Skeletal muscle satellite cell (primary cell): ENCODE results near the gene INPP5A.

Experiments
- H3K27me3 ChIP-seq: 2 replicates; pipeline ENCODE4 v1.7.0; 2013; ENCODE audit warnings: low read length; ENCODE audit not compliant: control insufficient read depth, insufficient read depth
- H3K36me3 ChIP-seq: 2 replicates; pipeline ENCODE4 v1.7.0; 2013; ENCODE audit warnings: mild to moderate bottlenecking, control low read depth, low read length; ENCODE audit not compliant: insufficient read depth
- H3K4me1 ChIP-seq: 2 replicates; pipeline ENCODE4 v1.7.0; 2013; ENCODE audit warnings: low read length; ENCODE audit not compliant: control insufficient read depth, insufficient read depth
- H3K4me2 ChIP-seq: 2 replicates; pipeline ENCODE4 v1.7.0; 2013; ENCODE audit warnings: mild to moderate bottlenecking, low read length
- H3K4me3 ChIP-seq: 2 replicates; pipeline ENCODE4 v1.7.0; 2013; ENCODE audit warnings: low read length
- H3K9ac ChIP-seq: 2 replicates; pipeline ENCODE4 v1.7.0; 2013; ENCODE audit warnings: mild to moderate bottlenecking, low read depth, low read length, moderate library complexity
- H3K9me3 ChIP-seq: replicated peaks from 2 replicates; pipeline ENCODE4 v1.7.0; 2013; ENCODE audit warnings: mild to moderate bottlenecking, control low read depth, low read length

INPP5A gene

GRCh38 chr10:132588301-132589013 is 50.9 kb downstream of the INPP5A start:
- Histone ChIP-seq H3K4me3 (no peak overlapping the region), H3K9me3 (no peaks in the 10 kb centered on the region), H3K36me3 (no peaks in the 10 kb centered on the region), H3K4me1 (peaks cover 21% of the 10 kb centered on the region), H3K9ac (no peak overlapping the region), H3K4me2 (no peak overlapping the region), H3K27me3 (no peaks in the 10 kb centered on the region)

DNA sequence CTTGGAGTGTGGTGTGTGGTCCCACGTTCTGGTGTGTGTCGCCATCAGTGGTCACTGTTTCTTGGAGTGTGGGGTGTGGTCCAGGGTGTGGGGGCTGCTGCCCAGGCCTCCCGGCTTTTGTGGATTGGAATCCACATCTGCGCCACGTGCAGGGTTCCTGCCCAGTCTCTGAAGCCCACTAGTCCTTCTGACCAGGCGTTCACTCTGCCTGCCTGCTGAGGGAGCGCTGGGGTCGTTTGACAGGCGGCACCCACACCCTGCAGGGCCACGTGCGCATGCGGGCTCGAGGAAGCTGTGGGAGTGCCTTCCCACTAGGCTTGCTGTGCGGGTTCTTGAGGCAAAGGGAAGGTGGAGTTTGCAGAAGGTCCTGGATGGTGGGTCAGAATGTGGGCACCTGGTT is 51.4 kb downstream of the INPP5A start:
- no peak overlapping the region for H3K4me2 ChIP-seq
- no peaks in the 10 kb centered on the region for H3K9me3 ChIP-seq
- no peaks in the 10 kb centered on the region for H3K27me3 ChIP-seq
- H3K4me1 ChIP-seq = peaks cover 21% of the 10 kb centered on the region
- no peak overlapping the region for H3K4me3 ChIP-seq
- H3K36me3 ChIP-seq = no peaks in the 10 kb centered on the region
- H3K9ac ChIP-seq = no peak overlapping the region

- peaks cover 21% of the 10 kb centered on the region for H3K4me1 ChIP-seq
- no peak overlapping the region for H3K9ac ChIP-seq
- no peaks in the 10 kb centered on the region for H3K36me3 ChIP-seq
- no peaks in the 10 kb centered on the region for H3K9me3 ChIP-seq
- no peak overlapping the region for H3K4me2 ChIP-seq
- H3K27me3 ChIP-seq = no peaks in the 10 kb centered on the region
- H3K4me3 ChIP-seq = no peak overlapping the region
Measured at GRCh38 chr10:132589681-132590080, 52.1 kb downstream of the INPP5A start.

- Histone ChIP-seq H3K4me1 (peaks cover 21% of the 10 kb centered on the region), H3K4me3 (no peak overlapping the region), H3K4me2 (no peak overlapping the region), H3K27me3 (no peaks in the 10 kb centered on the region), H3K9ac (no peak overlapping the region), H3K36me3 (no peaks in the 10 kb centered on the region), H3K9me3 (no peaks in the 10 kb centered on the region)
Measured at GRCh38 chr10:132590094-132590751, 52.6 kb downstream of the INPP5A start.

DNA sequence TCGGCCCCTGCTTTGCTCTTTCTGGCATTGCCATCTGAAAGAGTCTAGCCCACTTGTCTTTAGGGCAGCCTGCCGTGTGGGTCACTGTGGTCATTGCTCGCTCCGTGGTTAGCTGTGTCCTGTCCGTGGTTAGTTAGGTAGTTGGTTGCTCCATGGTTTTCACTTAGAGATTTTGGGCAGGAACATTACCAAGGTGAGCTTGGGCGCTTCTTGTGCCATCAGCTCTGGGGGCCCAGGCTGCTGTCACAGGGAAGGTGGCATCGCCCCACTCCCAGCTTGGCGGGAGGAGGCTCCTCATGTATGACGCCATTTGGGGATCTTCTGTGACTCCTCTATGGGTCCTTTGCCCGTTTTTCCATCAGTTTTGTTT is 53.1 kb downstream of the INPP5A start:
- Histone ChIP-seq H3K4me3 (no peak overlapping the region), H3K27me3 (no peaks in the 10 kb centered on the region), H3K4me2 (no peak overlapping the region), H3K9ac (no peak overlapping the region), H3K9me3 (no peaks in the 10 kb centered on the region), H3K4me1 (peaks cover 21% of the 10 kb centered on the region), H3K36me3 (no peaks in the 10 kb centered on the region)

- Histone ChIP-seq H3K4me2 (peak overlapping the region; percentile 12), H3K27me3 (no peaks in the 10 kb centered on the region), H3K36me3 (no peaks in the 10 kb centered on the region), H3K9ac (no peak overlapping the region), H3K4me1 (peaks cover 18% of the 10 kb centered on the region), H3K4me3 (no peak overlapping the region), H3K9me3 (no peaks in the 10 kb centered on the region)
Measured at GRCh38 chr10:132591166-132591971, 53.8 kb downstream of the INPP5A start.

DNA sequence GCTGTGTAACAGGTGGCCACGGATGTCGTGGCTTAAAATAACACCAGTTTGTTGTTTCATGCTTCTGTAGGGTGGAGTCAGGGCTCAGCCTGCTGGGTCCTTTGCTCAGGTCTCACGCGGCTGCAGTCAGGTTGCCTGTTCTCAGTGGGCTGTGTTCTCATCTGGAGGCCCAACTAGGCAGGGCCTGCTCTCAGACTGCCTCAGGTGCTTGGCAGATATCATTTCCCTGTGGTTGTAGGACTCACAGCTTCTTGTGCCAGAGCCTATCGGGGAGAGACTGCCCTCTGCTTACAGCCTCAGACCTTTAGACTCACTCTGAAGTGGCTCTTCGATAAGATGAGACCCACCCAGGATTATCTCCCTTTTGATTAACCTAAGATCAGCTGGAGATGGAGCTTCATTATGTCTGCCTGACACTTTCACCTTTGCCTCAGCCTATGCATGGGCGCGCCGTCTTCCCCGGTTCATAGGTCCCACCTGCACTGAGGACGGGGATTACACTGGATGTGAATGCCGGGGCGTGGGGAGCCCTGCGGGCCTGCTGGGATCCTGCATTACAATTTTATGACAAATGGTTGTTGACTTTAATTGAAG is 55.3 kb downstream of the INPP5A start:
- Histone ChIP-seq H3K36me3 (no peaks in the 10 kb centered on the region), H3K4me1 (peaks cover 17% of the 10 kb centered on the region), H3K9me3 (no peaks in the 10 kb centered on the region), H3K4me2 (no peak overlapping the region), H3K27me3 (no peaks in the 10 kb centered on the region), H3K4me3 (no peak overlapping the region), H3K9ac (no peak overlapping the region)

DNA sequence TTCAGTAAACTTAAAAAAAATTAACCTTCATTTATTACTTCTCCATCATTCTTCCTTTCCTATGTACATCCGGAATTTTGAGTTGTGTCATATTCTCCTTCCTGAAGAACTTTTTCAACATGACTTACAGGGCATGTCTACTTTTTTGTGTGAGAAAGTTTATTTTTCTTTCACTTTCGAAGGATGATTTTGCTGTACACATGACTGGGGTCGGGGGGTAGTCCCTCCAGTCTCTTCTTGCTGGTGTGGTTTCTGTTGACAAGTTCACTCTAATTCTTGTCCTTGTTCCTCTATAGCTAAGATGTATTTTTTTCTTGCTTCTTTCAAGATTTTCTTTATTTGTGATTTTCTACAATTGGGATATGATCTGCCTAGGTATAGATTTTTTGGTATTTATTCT is 55.8 kb downstream of the INPP5A start:
- Histone ChIP-seq H3K4me3 (no peak overlapping the region), H3K27me3 (no peaks in the 10 kb centered on the region), H3K9me3 (no peaks in the 10 kb centered on the region), H3K9ac (no peak overlapping the region), H3K4me2 (no peak overlapping the region), H3K36me3 (no peaks in the 10 kb centered on the region), H3K4me1 (peaks cover 14% of the 10 kb centered on the region)

DNA sequence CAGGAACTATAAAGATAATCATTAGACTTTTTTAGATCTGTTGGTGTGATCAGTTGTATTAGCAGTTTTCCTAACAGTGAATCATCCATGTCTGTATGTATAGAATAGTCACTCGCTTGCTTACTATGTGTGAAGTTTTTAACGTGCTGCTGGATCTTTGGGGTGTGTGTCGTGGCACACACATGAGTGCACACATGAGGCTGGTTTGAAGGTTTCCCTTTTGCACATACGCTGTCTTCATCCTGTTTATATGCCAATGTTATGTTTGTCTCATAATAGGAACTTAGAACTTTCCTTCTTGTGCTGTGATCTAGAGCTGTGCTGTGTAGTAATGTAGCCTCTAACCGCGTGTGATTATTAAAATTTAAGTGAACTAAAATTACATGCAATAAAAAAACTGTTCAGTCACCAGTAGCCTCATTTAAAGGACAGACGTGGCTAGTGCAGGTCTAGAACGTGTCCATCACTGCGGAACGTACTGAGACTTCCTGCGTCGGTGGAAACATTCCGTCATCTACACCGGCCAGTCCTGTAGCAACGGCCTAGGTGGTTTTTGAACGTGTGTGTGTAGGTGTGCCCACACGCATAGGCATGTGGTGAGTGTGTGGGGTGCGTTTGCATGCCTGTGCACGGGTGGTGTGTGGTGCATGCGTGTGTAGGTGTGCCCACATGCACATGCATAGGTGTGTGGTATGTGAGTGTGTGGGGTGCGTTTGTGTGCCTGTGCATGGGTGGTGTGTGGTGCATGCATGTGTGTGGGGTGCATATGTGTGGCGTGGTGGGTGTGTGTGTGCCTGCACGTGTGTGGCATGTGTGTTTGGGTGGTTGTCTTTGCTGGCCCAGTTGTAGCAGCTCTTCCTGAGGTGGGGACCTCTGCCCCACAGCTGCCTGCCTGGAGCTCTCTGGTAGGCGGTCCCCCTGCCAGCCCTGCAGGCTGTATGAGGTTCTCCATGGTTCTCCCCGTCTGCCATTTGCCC is 56.6 kb downstream of the INPP5A start:
- Histone ChIP-seq H3K36me3 (no peaks in the 10 kb centered on the region), H3K9me3 (no peaks in the 10 kb centered on the region), H3K27me3 (no peaks in the 10 kb centered on the region), H3K4me1 (peaks cover 14% of the 10 kb centered on the region), H3K4me3 (no peak overlapping the region), H3K4me2 (no peak overlapping the region), H3K9ac (no peak overlapping the region)

- no peak overlapping the region for H3K4me2 ChIP-seq
- no peaks in the 10 kb centered on the region for H3K36me3 ChIP-seq
- H3K4me1 ChIP-seq = peaks cover 14% of the 10 kb centered on the region
- H3K27me3 ChIP-seq = no peaks in the 10 kb centered on the region
- no peaks in the 10 kb centered on the region for H3K9me3 ChIP-seq
- H3K9ac ChIP-seq = no peak overlapping the region
- H3K4me3 ChIP-seq = no peak overlapping the region
Measured at GRCh38 chr10:132595021-132595420, 57.4 kb downstream of the INPP5A start.
